Measurements from ENCODE around the gene APOBEC3B.

- TF ChIP-seq CTCF (IDR thresholded peaks at IDR 0.05): no peak
- no peak for TF ChIP-seq POLR2A (IDR thresholded peaks at IDR 0.05)
- TF ChIP-seq POLR2AphosphoS5 (IDR thresholded peaks at IDR 0.05): no peak
These were observed 38.3 kb upstream of the APOBEC3B start for GRCh38 chr22:38943882-38944281.

Data from breast epithelium (tissue), 3 donors.